Gastroesophageal sphincter (tissue), 4 donors: ENCODE data around the gene DEAF1. TPM values are rescaled to one million over a fixed set of nuclear protein-coding genes. Genes with fewer than 3 reads are reported as not detected.

ENCODE experiments used
- ATAC-seq: fragments of 150-250 bp; one replicate; pipeline ENCODE4 v1.9.1; 2016; ENCODE audit warnings: mild to moderate bottlenecking, moderate library complexity
- H3K27ac ChIP-seq, 4 donors: fragments of 200-600 bp; sonication (generic) in 3 of 4; 1 replicate in 3 of 4; 2 replicates in 1 of 4; pipeline ENCODE4 v1.5.1; 2016 to 2019
- H3K27me3 ChIP-seq: fragments of 200-600 bp; sonication (generic); one replicate; pipeline ENCODE4 v1.5.1; 2019
- H3K36me3 ChIP-seq, 2 donors: fragments of 200-600 bp; sonication (generic); one replicate each; pipeline ENCODE4 v1.5.1; 2019; ENCODE audit warnings: control low read depth in 1 of 2
- H3K4me1 ChIP-seq, 3 donors: fragments of 200-600 bp; sonication (generic); 1 replicate in 2 of 3; 2 replicates in 1 of 3; pipeline ENCODE4 v1.5.1; 2016 to 2019; ENCODE audit warnings: control low read depth in 2 of 3
- H3K4me3 ChIP-seq, 2 donors: fragments of 200-600 bp; sonication (generic); one replicate each; pipeline ENCODE4 v1.5.1; 2019; ENCODE audit warnings: mild to moderate bottlenecking in 1 of 2, moderate library complexity in 1 of 2
- H3K9me3 ChIP-seq, 3 donors: fragments of 200-600 bp; sonication (generic); one replicate each; pipeline ENCODE4 v1.5.1; 2017 to 2019; ENCODE audit warnings: control low read depth in 2 of 3
- EP300 ChIP-seq: sonication (generic); formaldehyde crosslinking; IDR thresholded peaks from one replicate; pipeline ENCODE4 v1.6.1; 2017; ENCODE audit warnings: antibody characterized with exemption, mild to moderate bottlenecking
- POLR2A ChIP-seq, 2 donors: fragments of 450-650 bp; IDR thresholded peaks; one replicate each; pipeline ENCODE4 v1.6.1; 2017; ENCODE audit warnings: antibody characterized with exemption in 2 of 2, mild to moderate bottlenecking in 2 of 2, moderate library complexity in 1 of 2
- POLR2AphosphoS5 ChIP-seq: sonication (generic); formaldehyde crosslinking; IDR thresholded peaks from one replicate; pipeline ENCODE4 v1.6.1; 2017; ENCODE audit warnings: antibody characterized with exemption
- WGBS, 2 donors: methylation state at CpG; one replicate each; pipeline ENCODE4 v1.1.5; 2018; ENCODE audit warnings: low coverage in 1 of 2; 5-methylcytosine and 5-hydroxymethylcytosine counted together
- total RNA-seq, 4 donors: library from RNA; depleted of rRNA; stranded (reverse); fragments of >200 nt; gene quantifications; one replicate each; pipeline ENCODE4 v1.1.0, GENCODE V29; 2016
- TF ChIP-seq, protein P1 (sequence below), 4 experiments: fragments of 200-600 bp in 2 of 4; fragments of 450-650 bp in 2 of 4; sonication (generic) in 1 of 4; IDR thresholded peaks; one replicate each; pipeline ENCODE4 v1.5.1; 2017 to 2019; ENCODE audit warnings: antibody characterized with exemption in 4 of 4, mild to moderate bottlenecking in 2 of 4, moderate library complexity in 2 of 4

Gene DEAF1
- total RNA-seq, 4 donors from 2014 or later: 19.9 to 45.0 (median 35.0) TPM

DNA sequence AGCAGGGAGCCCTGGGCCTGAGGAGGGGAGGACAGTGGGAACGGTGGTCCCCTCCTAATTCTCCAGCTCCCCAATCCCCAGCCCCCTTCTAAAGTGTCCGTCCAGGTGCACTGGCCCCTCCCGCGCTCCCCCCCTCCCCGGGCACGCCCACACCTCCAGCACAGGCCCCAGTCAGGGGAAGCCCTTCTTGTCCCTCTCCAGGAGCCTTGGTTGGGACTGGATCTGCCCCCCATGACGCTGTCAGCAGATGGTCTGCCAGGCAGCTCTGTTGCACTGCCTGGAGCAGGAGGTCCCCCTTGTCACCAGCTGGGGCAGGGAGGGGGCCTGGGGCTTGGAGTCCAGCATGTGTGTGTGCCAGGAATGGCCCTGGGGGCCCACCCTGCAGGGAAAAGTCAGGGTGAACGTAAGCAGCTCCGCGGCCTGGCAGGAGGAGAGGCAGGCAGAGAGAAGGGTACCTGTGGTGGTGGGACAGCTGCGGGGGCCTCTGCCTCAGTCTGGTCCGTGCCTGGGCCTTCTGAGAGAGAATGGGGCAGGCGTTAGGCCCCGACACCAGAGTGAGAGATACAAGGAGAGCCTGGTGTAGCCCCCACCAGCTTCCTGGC, 80.9 kb downstream of the DEAF1 start:
- peak overlapping the region in 1 of 2 donors; percentile 75 for H3K4me3 ChIP-seq
- peaks cover 0 to 68% of the 10 kb centered on the region in 2 donors for H3K36me3 ChIP-seq
- ATAC-seq: no peak
- WGBS, 2 donors: 83% methylated on average over 4 of the region's 14 CpGs; no CpG with 5 or more reads in 1 of the 2 donors
- peak overlapping the region in 3 of 4 donors; percentile 87 to 94 (median 93) for H3K27ac ChIP-seq
- H3K4me1 ChIP-seq: peaks cover 0 to 44% (median 28%) of the 10 kb centered on the region in 3 donors
- no peaks in the 10 kb centered on the region for H3K27me3 ChIP-seq
- TF ChIP-seq POLR2AphosphoS5: no peak
- TF ChIP-seq POLR2A (IDR thresholded peaks at IDR 0.05): no peak
- TF ChIP-seq EP300: no peak
- TF ChIP-seq, protein P1, sequence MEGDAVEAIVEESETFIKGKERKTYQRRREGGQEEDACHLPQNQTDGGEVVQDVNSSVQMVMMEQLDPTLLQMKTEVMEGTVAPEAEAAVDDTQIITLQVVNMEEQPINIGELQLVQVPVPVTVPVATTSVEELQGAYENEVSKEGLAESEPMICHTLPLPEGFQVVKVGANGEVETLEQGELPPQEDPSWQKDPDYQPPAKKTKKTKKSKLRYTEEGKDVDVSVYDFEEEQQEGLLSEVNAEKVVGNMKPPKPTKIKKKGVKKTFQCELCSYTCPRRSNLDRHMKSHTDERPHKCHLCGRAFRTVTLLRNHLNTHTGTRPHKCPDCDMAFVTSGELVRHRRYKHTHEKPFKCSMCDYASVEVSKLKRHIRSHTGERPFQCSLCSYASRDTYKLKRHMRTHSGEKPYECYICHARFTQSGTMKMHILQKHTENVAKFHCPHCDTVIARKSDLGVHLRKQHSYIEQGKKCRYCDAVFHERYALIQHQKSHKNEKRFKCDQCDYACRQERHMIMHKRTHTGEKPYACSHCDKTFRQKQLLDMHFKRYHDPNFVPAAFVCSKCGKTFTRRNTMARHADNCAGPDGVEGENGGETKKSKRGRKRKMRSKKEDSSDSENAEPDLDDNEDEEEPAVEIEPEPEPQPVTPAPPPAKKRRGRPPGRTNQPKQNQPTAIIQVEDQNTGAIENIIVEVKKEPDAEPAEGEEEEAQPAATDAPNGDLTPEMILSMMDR (IDR thresholded peaks at IDR 0.05): no peak
- no peaks in the 10 kb centered on the region for H3K9me3 ChIP-seq

DNA sequence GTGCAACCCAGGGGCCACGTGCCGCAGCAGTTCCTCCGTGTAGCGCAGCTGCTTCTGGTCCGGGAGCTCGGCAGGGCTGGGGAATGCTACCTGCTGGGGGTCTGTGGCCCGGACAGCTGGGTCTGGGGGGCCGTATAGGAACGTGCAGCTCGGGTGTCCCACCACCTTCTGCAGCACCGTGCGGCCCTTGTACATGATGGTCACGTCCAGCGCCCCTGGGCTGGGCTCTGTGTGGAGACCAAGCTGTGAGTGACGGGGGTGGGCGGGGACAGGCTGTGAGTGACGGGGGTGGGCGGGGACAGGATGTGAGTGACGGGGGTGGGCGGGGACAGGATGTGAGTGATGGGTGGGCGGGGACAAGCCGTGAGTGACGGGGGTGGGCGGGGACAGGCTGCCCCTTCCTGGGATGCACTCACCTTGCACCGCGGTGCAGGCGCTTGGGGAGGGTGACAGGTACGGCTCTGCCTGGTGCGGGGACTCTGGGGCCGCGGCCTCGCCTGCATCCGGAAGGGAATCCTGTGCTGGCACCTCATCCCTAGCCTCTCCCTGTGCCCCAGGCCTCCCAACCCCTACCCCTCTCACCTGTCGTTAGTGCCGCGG, 81.6 kb downstream of the DEAF1 start:
- Histone ChIP-seq H3K4me1 (peaks cover 0 to 44% (median 28%) of the 10 kb centered on the region in 3 donors), H3K9me3 (no peaks in the 10 kb centered on the region), H3K4me3 (peak overlapping the region in 1 of 2 donors; percentile 75), H3K27me3 (no peaks in the 10 kb centered on the region), H3K27ac (peak overlapping the region in 3 of 4 donors; percentile 87 to 94 (median 93)), H3K36me3 (peaks cover 0 to 68% of the 10 kb centered on the region in 2 donors)
- TF ChIP-seq POLR2AphosphoS5 (no peak), POLR2A (IDR thresholded peaks at IDR 0.05) (no peak), EP300 (no peak)
- TF ChIP-seq, protein P1 (IDR thresholded peaks at IDR 0.05): no peak
- 45% methylated on average over 19 of the region's 36 CpGs; no CpG with 5 or more reads in 1 of the 2 donors for WGBS, 2 donors
- ATAC-seq: no peak

DNA sequence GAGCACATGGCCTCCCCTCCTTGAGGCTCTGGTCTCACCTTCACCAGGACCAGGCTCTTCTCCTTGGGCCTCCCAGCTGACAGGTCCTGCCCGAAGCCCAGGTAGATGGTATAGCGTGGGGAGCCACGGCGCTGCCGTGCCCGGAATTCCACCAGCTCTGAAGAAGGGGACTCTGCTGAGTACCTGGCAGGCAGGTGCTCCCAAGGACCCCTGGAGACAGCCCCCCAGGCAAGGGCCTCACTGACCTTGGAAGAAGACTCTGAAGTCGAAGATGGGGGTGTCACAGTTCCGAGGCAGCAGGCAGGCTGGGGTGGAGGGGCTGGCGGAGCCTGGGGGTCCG, 82.1 kb downstream of the DEAF1 start:
- WGBS, 2 donors: 100% methylated on average over 1 to 2 of the region's 10 CpGs
- ATAC-seq: no peak

DNA sequence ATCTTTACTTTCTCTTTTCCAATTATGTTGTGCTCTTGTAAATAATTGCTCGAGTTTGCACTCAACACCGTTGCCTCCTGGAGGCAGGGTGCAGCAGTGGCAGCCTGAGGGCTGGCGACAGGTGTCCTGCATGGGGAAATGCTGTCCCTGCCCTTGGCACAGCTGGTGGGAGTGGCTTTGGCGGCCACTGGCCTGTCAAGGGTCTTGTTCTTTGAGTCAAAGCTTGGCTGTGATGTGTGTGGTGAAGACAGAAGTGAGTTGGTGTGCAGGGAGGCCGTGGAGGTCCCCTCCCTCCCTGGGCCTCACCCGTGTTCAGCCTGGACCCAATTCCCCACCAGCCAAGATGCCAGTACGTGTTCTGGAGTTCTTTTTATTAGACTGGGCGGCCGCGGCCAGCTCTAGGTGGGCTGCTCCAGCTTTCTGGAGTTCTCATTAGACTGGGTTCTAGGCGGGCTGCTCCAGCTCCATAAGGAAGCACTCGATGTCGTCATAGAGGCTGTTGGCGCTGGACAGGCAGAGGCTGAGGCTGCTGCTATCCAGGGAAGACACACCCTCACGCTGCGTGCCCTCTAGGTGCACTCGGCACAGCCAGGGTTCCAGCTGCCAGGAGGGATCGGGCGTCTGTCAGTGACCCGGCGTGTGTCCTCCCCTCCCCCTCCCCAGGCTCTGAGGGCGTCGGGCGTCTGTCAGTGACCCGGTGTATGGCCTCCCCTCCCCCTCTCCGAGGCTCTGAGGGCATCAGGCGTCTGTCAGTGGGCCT, 82.6 kb downstream of the DEAF1 start:
- no peaks in the 10 kb centered on the region for H3K9me3 ChIP-seq
- peaks cover 0 to 44% (median 28%) of the 10 kb centered on the region in 3 donors for H3K4me1 ChIP-seq
- H3K27ac ChIP-seq: peak overlapping the region in 3 of 4 donors; percentile 87 to 94 (median 93)
- no peaks in the 10 kb centered on the region for H3K27me3 ChIP-seq
- no peak for ATAC-seq
- TF ChIP-seq, protein P1 (IDR thresholded peaks at IDR 0.05): peak in 1 of 4 experiments; percentile 14
- TF ChIP-seq POLR2A (IDR thresholded peaks at IDR 0.05) (no peak), POLR2AphosphoS5 (no peak)
- no peak overlapping the region for H3K4me3 ChIP-seq
- 20 to 36% methylated on average over 2 of the region's 27 CpGs for WGBS, 2 donors
- peaks cover 0 to 69% of the 10 kb centered on the region in 2 donors for H3K36me3 ChIP-seq

More for the DNA sequence above, 82.1 kb downstream of the DEAF1 start:
- Histone ChIP-seq H3K27me3 (no peaks in the 10 kb centered on the region), H3K4me1 (peaks cover 0 to 44% (median 28%) of the 10 kb centered on the region in 3 donors), H3K27ac (peak overlapping the region in 3 of 4 donors; percentile 87 to 94 (median 93)), H3K4me3 (no peak overlapping the region), H3K36me3 (peaks cover 0 to 68% of the 10 kb centered on the region in 2 donors), H3K9me3 (no peaks in the 10 kb centered on the region)
- TF ChIP-seq POLR2AphosphoS5: no peak
- TF ChIP-seq EP300: no peak
- TF ChIP-seq POLR2A (IDR thresholded peaks at IDR 0.05): no peak
- TF ChIP-seq, protein P1 (IDR thresholded peaks at IDR 0.05): no peak
